IMR-90 (cell line): ENCODE results near the gene DIPK1B. TPM values are rescaled to one million over a fixed set of nuclear protein-coding genes. Genes with fewer than 3 reads are reported as not detected.

Experiments used
- ATAC-seq: fragments of 200-7000 bp; cut with Tn5 transposase; 2 replicates; pipeline ENCODE4 v1.9.1; 2020; ENCODE audit warnings: low read depth, mild to moderate bottlenecking, moderate library complexity
- BruUV-seq: library from RNA; stranded (reverse); fragments of 400-500 nt; replicated peaks from 2 replicates; lab custom pipeline; 2021; lab: Mats Ljungman, UMichigan
- CTCF ChIA-PET: fragments of 300-600 bp; formaldehyde crosslinking; extraction: SDS; loops from one replicate; lab custom pipeline; 2021; ENCODE audit warnings: antibody characterized with exemption; lab: Yijun Ruan, JAX
- POLR2A ChIA-PET: fragments of 300-600 bp; sonication (Branson Sonifier 250); formaldehyde crosslinking; loops from one replicate; lab custom pipeline; 2022; ENCODE audit warnings: antibody characterized with exemption; ENCODE audit not compliant: unreplicated experiment; lab: Charles Lee
- DNase-seq: peaks from one replicate; pipeline ENCODE4 v3.0.0; 2013
- H2AFZ ChIP-seq: replicated peaks from 2 replicates; pipeline ENCODE3; 2013; ENCODE audit warnings: low read length, mild to moderate bottlenecking; ENCODE audit not compliant: poor library complexity
- H2AK5ac ChIP-seq: 2 replicates; pipeline ENCODE4 v1.6.1; 2013; ENCODE audit warnings: low read depth, low read length, inconsistent platforms
- H2AK9ac ChIP-seq: replicated peaks from 2 replicates; pipeline ENCODE3; 2013; ENCODE audit warnings: mild to moderate bottlenecking, low read depth, low read length, moderate library complexity; ENCODE audit not compliant: poor library complexity
- H2BK120ac ChIP-seq: 2 replicates; pipeline ENCODE4 v1.6.1; 2013; ENCODE audit warnings: low read depth, low read length, inconsistent platforms
- H2BK15ac ChIP-seq: 3 replicates; pipeline ENCODE4 v1.6.1; 2013; ENCODE audit warnings: low read depth, low read length, inconsistent platforms
- H2BK20ac ChIP-seq: 2 replicates; pipeline ENCODE4 v1.6.1; 2013; ENCODE audit warnings: low read depth, mild to moderate bottlenecking, inconsistent platforms, low read length, moderate library complexity
- H2BK5ac ChIP-seq: 2 replicates; pipeline ENCODE4 v1.6.1; 2013; ENCODE audit warnings: mild to moderate bottlenecking, low read depth, low read length, inconsistent platforms; ENCODE audit not compliant: poor library complexity, severe bottlenecking
- H3K14ac ChIP-seq: replicated peaks from 2 replicates; pipeline ENCODE4 v1.6.1; 2013; ENCODE audit warnings: low read depth, low read length, inconsistent platforms
- H3K18ac ChIP-seq: 2 replicates; pipeline ENCODE4 v1.6.1; 2013; ENCODE audit warnings: low read depth, low read length, control low read depth
- H3K23ac ChIP-seq: 2 replicates; pipeline ENCODE4 v1.6.1; 2013; ENCODE audit warnings: low read depth, low read length, inconsistent platforms
- H3K27ac ChIP-seq: 2 replicates; pipeline ENCODE4 v1.5.1; 2013; ENCODE audit warnings: mild to moderate bottlenecking, control low read depth, low read length; ENCODE audit not compliant: insufficient read depth
- H3K27me3 ChIP-seq: 2 replicates; pipeline ENCODE4 v1.6.1; 2013; ENCODE audit warnings: low read length; ENCODE audit not compliant: control insufficient read depth, insufficient read depth
- H3K36me3 ChIP-seq: 2 replicates; pipeline ENCODE4 v1.6.1; 2013; ENCODE audit warnings: low read length, mixed read lengths; ENCODE audit not compliant: control insufficient read depth, insufficient read depth
- H3K4ac ChIP-seq: 2 replicates; pipeline ENCODE4 v1.6.1; 2013; ENCODE audit warnings: low read depth, low read length, inconsistent platforms
- H3K4me1 ChIP-seq: 2 replicates; pipeline ENCODE4 v1.6.1; 2013; ENCODE audit warnings: low read length, mixed read lengths; ENCODE audit not compliant: control insufficient read depth, insufficient read depth
- H3K4me2 ChIP-seq: 2 replicates; pipeline ENCODE4 v1.6.1; 2013; ENCODE audit warnings: low read depth, mild to moderate bottlenecking, control low read depth, low read length, moderate library complexity
- H3K4me3 ChIP-seq: 2 replicates; pipeline ENCODE4 v1.5.1; 2013; ENCODE audit warnings: low read depth, mild to moderate bottlenecking, control low read depth, low read length, moderate library complexity; ENCODE audit not compliant: insufficient read depth
- H3K56ac ChIP-seq: 2 replicates; pipeline ENCODE4 v1.6.1; 2013; ENCODE audit warnings: low read length, inconsistent platforms; ENCODE audit not compliant: insufficient read depth; ENCODE audit errors: extremely low read depth
- H3K79me1 ChIP-seq, 2 experiments: 2 replicates each; pipeline ENCODE4 v1.6.1; 2013; ENCODE audit warnings: low read length in 2 of 2, inconsistent platforms in 1 of 2, low read depth in 1 of 2
- H3K9ac ChIP-seq: 2 replicates; pipeline ENCODE4 v1.6.1; 2013; ENCODE audit warnings: low read depth, low read length, control low read depth
- H3K9me1 ChIP-seq: 2 replicates; pipeline ENCODE4 v1.6.1; 2013; ENCODE audit warnings: low read length, inconsistent platforms; ENCODE audit not compliant: insufficient read depth
- H3K9me3 ChIP-seq: 2 replicates; pipeline ENCODE4 v1.6.1; 2013; ENCODE audit warnings: low read length; ENCODE audit not compliant: control insufficient read depth, insufficient read depth
- H4K20me1 ChIP-seq: 2 replicates; pipeline ENCODE4 v1.6.1; 2013; ENCODE audit warnings: low read length, inconsistent platforms; ENCODE audit not compliant: insufficient read depth
- H4K5ac ChIP-seq: 2 replicates; pipeline ENCODE4 v1.6.1; 2013; ENCODE audit warnings: mild to moderate bottlenecking, low read depth, low read length, control low read depth
- H4K8ac ChIP-seq, 2 experiments: 2 replicates each; pipeline ENCODE4 v1.6.1; 2013; ENCODE audit warnings: low read depth in 2 of 2, low read length in 2 of 2, control low read depth in 1 of 2, inconsistent platforms in 1 of 2
- H4K91ac ChIP-seq: 2 replicates; pipeline ENCODE4 v1.6.1; 2013; ENCODE audit warnings: low read depth, low read length, inconsistent platforms; ENCODE audit not compliant: insufficient read depth
- CEBPB ChIP-seq: IDR thresholded peaks from 2 replicates; pipeline ENCODE4 v1.6.1; 2012; ENCODE audit warnings: low read depth, low read length, improper control_type of control experiment
- CHD1 ChIP-seq: IDR thresholded peaks from 2 replicates; pipeline ENCODE4 v1.6.1; 2012; ENCODE audit warnings: low read depth, low read length, improper control_type of control experiment
- MAFK ChIP-seq: IDR thresholded peaks from 2 replicates; pipeline ENCODE4 v1.6.1; 2012; ENCODE audit warnings: low read depth, low read length, improper control_type of control experiment
- NFE2L2 ChIP-seq: fragments of 150-350 bp; IDR thresholded peaks from 2 replicates; pipeline ENCODE4 v1.6.1; 2016; ENCODE audit warnings: low read depth, mild to moderate bottlenecking, low read length
- POLR2A ChIP-seq: IDR thresholded peaks from 2 replicates; pipeline ENCODE4 v1.6.1; 2012; ENCODE audit warnings: mild to moderate bottlenecking, low read depth, low read length
- RAD21 ChIP-seq: IDR thresholded peaks from 2 replicates; pipeline ENCODE4 v1.6.1; 2012; ENCODE audit warnings: low read length, improper control_type of control experiment
- RCOR1 ChIP-seq: IDR thresholded peaks from 2 replicates; pipeline ENCODE4 v1.6.1; 2012; ENCODE audit warnings: mild to moderate bottlenecking, low read length, improper control_type of control experiment; ENCODE audit not compliant: insufficient replicate concordance
- RFX5 ChIP-seq: IDR thresholded peaks from 2 replicates; pipeline ENCODE4 v1.8.0; 2012; ENCODE audit warnings: low read depth, mild to moderate bottlenecking, low read length, moderate library complexity
- SMC3 ChIP-seq: fragments of 150-350 bp; IDR thresholded peaks from 2 replicates; pipeline ENCODE4 v1.6.1; 2016; ENCODE audit warnings: low read depth, mild to moderate bottlenecking, antibody characterized with exemption, low read length, moderate library complexity
- WGBS, 2 experiments: methylation state at CpG; one replicate each; pipeline versions ENCODE4 v1.1.5 to v1.1.7; 2013; ENCODE audit warnings: missing lambda C conversion rate in 2 of 2; ENCODE audit not compliant: insufficient read length in 1 of 2; ENCODE audit errors: extremely low coverage in 2 of 2; 5-methylcytosine and 5-hydroxymethylcytosine counted together
- dilution Hi-C: fragments of 300-500 bp; cut with HindIII; formaldehyde crosslinking; loops from one replicate; pipeline ENCODE4 v1.14.3; 2018; ENCODE audit warnings: low sequenced_read_pairs; ENCODE audit not compliant: unreplicated experiment
- in situ Hi-C: fragments of 300-500 bp; cut with MboI; formaldehyde crosslinking; loops from 3 replicates; pipeline ENCODE4 v1.14.3; 2019; ENCODE audit warnings: low sequenced_read_pairs, inconsistent platforms, mixed read lengths
- intact Hi-C: fragments of 100-400 bp; cut with micrococcal nuclease; formaldehyde crosslinking; loops from 2 replicates; pipeline ENCODE4 v1.10.0; 2022
- polyA plus RNA-seq, 3 experiments: library from polyadenylated mRNA; depleted of rRNA; stranded (reverse); fragments of >200 nt; gene quantifications; 2 replicates each; pipeline ENCODE4 v1.2.3, GENCODE V29; 2012; ENCODE audit warnings: low replicate concordance in 1 of 3
- total RNA-seq: library from RNA; depleted of rRNA; stranded (reverse); fragments of >200 nt; gene quantifications from 2 replicates; pipeline ENCODE4 v1.2.3, GENCODE V29; 2012
- TF ChIP-seq, protein P1 (sequence below): conservative IDR thresholded peaks from 2 replicates; pipeline ENCODE4 v1.5.1; 2012; ENCODE audit warnings: mild to moderate bottlenecking, low read depth, low read length, improper control_type of control experiment
- TF ChIP-seq, protein P2 (sequence below): fragments of 150-350 bp; IDR thresholded peaks from 2 replicates; pipeline ENCODE4 v1.6.1; 2017; ENCODE audit warnings: mild to moderate bottlenecking, antibody characterized with exemption, low read length, low read depth
- TF ChIP-seq, protein P3 (sequence below): fragments of 150-350 bp; IDR thresholded peaks from 2 replicates; pipeline ENCODE4 v1.6.1; 2016; ENCODE audit warnings: low read depth, mild to moderate bottlenecking, low read length, moderate library complexity, borderline replicate concordance

Gene DIPK1B
- total and polyA plus RNA-seq, 2 of the 4 experiments (the other 2 are of a cell fraction) = 3.4 to 7.1 TPM

DNA sequence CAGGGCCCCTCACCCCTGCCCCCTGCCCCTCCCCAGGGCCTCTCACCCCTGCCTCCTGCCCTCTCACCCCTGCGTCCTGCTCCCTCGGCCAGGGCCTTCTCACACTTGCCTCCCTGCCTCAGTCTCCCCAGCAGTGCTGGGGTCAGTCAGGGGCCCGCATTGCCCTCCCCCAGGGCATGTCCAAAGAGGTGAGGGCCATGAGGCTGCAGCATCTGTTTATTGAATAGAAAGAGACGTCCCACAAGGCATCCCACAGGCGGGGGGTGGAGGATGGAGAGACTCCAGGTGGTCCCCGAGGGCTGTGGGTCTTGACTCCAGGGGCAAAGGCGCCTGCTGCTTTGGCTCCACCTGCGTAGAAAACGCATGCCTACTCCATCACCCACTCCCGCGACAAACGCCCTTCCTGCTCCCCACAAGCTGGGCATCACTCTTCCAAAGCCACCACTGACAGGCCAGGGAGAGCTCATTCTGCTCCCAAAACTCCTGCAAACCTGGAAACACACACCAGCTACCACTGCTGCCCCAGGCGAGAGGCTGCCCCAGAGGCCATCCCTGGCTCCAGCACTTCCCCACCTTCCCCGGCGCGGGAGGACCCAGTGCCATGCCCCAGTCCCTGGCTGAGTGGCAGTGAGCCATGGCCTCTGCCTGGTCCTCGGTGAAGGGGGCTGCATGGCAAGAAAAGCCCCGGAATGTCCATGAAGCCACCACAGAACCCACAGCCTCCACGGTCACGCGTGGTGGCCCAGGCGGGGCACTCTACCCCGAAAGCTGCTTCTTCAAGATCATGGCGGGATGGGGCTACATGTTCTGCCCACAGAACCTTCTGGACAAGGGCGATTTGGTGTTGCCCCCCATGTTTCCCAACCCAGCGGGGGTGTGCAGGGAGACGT lies 47.3 kb downstream of the DIPK1B start (continued):
- no peak for TF ChIP-seq CHD1
- TF ChIP-seq RAD21 = no peak

DNA sequence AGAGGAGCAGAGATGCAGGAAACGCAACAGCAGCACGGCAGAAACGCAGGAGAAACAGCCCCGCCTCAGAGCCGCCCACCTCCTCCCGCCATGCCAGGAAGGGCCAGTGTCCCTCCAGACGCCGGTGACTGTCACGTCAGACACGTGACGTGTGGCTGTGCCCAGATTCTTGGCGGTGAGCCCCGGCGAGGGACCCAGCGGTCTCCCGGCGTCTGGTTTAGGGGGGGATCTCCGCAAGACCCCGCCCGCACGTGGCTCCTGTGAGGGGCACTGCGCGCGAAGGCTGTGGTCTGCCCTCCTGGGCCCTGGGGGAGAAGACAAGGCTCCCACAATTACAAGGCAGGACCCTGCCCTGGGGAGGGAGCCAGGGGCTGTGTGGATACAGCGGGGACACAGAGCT lies 48.1 kb downstream of the DIPK1B start:
- Histone ChIP-seq H2BK120ac (no peak overlapping the region), H3K4ac (no peak overlapping the region), H4K5ac (no peak overlapping the region), H3K9ac (no peak overlapping the region), H4K91ac (no peak overlapping the region), H3K4me3 (no peak overlapping the region), H3K23ac (no peak overlapping the region), H3K9me1 (no peaks in the 10 kb centered on the region), H2AK5ac (no peak overlapping the region), H3K79me1 (no peaks in the 10 kb centered on the region), H3K14ac (no peak overlapping the region), H2BK5ac (no peak overlapping the region), H3K27me3 (peaks cover 1% of the 10 kb centered on the region; the same call in 1 of the 2 replicates), H2AFZ (no peak overlapping the region), H3K36me3 (no peaks in the 10 kb centered on the region), H2AK9ac (no peak overlapping the region), H2BK15ac (no peak overlapping the region), H3K18ac (no peak overlapping the region), H3K56ac (no peak overlapping the region), H2BK20ac (no peak overlapping the region), H3K27ac (no peak overlapping the region), H3K4me1 (no peaks in the 10 kb centered on the region), H3K9me3 (peaks cover 10% of the 10 kb centered on the region), H4K8ac (no peak overlapping the region), H4K20me1 (no peaks in the 10 kb centered on the region), H3K4me2 (no peak overlapping the region)
- POLR2A ChIA-PET = no interaction called here
- no TSS peak for BruUV-seq
- CTCF ChIA-PET = interaction anchor here (1.0 to 1.7 kb wide), 2 partner anchors 17 to 47 kb away, joined by 3 to 7 read pairs; no protein-coding TSS in a partner anchor
- WGBS, 2 experiments = 75% methylated on average over 24 of the region's 25 CpGs; no CpG with 5 or more reads in 1 of the 2 experiments
- intact Hi-C loops (no loop called here), in situ Hi-C loops (no loop called here), dilution Hi-C loops (no loop called here)
- DNase-seq (no peak), ATAC-seq (no peak)
- TF ChIP-seq SMC3 (no peak), RFX5 (no peak), CEBPB (no peak), RAD21 (no peak), RCOR1 (no peak), NFE2L2 (no peak), MAFK (no peak), POLR2A (no peak)
- TF ChIP-seq, protein P1, sequence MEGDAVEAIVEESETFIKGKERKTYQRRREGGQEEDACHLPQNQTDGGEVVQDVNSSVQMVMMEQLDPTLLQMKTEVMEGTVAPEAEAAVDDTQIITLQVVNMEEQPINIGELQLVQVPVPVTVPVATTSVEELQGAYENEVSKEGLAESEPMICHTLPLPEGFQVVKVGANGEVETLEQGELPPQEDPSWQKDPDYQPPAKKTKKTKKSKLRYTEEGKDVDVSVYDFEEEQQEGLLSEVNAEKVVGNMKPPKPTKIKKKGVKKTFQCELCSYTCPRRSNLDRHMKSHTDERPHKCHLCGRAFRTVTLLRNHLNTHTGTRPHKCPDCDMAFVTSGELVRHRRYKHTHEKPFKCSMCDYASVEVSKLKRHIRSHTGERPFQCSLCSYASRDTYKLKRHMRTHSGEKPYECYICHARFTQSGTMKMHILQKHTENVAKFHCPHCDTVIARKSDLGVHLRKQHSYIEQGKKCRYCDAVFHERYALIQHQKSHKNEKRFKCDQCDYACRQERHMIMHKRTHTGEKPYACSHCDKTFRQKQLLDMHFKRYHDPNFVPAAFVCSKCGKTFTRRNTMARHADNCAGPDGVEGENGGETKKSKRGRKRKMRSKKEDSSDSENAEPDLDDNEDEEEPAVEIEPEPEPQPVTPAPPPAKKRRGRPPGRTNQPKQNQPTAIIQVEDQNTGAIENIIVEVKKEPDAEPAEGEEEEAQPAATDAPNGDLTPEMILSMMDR = no peak
- TF ChIP-seq, protein P2, sequence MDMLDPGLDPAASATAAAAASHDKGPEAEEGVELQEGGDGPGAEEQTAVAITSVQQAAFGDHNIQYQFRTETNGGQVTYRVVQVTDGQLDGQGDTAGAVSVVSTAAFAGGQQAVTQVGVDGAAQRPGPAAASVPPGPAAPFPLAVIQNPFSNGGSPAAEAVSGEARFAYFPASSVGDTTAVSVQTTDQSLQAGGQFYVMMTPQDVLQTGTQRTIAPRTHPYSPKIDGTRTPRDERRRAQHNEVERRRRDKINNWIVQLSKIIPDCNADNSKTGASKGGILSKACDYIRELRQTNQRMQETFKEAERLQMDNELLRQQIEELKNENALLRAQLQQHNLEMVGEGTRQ = no peak
- TF ChIP-seq, protein P3, sequence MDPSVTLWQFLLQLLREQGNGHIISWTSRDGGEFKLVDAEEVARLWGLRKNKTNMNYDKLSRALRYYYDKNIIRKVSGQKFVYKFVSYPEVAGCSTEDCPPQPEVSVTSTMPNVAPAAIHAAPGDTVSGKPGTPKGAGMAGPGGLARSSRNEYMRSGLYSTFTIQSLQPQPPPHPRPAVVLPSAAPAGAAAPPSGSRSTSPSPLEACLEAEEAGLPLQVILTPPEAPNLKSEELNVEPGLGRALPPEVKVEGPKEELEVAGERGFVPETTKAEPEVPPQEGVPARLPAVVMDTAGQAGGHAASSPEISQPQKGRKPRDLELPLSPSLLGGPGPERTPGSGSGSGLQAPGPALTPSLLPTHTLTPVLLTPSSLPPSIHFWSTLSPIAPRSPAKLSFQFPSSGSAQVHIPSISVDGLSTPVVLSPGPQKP = no peak
